ENCODE measurements around the gene HTATIP2.
"Not testable (repeated sequence)": the region's sequence is repeated elsewhere in the genome, so short reads cannot be mapped to it uniquely, and the experiment has no call there.

The HTATIP2 gene

GRCh38 chr11:20364341-20364792 is 853 bp downstream of the HTATIP2 start:
- no peaks in the 10 kb centered on the region for H3K9me2 ChIP-seq (replicated peaks; ENCODE audit: control insufficient read depth, low read length)
- peak overlapping the region; percentile 85 for H3K4me2 ChIP-seq (ENCODE audit: low read length)
- TF ChIP-seq CTCF (IDR thresholded peaks at IDR 0.05; ENCODE audit: low read depth, low read length, poor library complexity, severe bottlenecking), result no peak
- no peak for TF ChIP-seq EZH2phosphoT487 (IDR thresholded peaks at IDR 0.05; ENCODE audit: borderline replicate concordance, low read length)
- H3K36me3 ChIP-seq (ENCODE audit: control insufficient read depth, low read length), result no peaks in the 10 kb centered on the region; the same call in 1 of the 2 replicates
- H4K20me1 ChIP-seq (ENCODE audit: control insufficient read depth, insufficient read depth, low read depth, low read length), result no peaks in the 10 kb centered on the region
- H3K4me3 ChIP-seq (ENCODE audit: low read length), result peak overlapping the region; percentile 81
- H3K27ac ChIP-seq (ENCODE audit: low read depth, low read length), result no peak overlapping the region
- peaks cover 24% of the 10 kb centered on the region for H3K4me1 ChIP-seq (ENCODE audit: control insufficient read depth, low read length)
- no peaks in the 10 kb centered on the region for H3F3A ChIP-seq (ENCODE audit: control insufficient read depth, insufficient read depth)
- H3K27me3 ChIP-seq (ENCODE audit: control insufficient read depth, low read length), result no peaks in the 10 kb centered on the region
- peaks cover 9% of the 10 kb centered on the region for H3K79me2 ChIP-seq (ENCODE audit: control insufficient read depth, low read length)
- H3K9me3 ChIP-seq (ENCODE audit: control insufficient read depth, insufficient read depth, low read length), result no peaks in the 10 kb centered on the region

GRCh38 chr11:20365465-20365864 is 2.0 kb downstream of the HTATIP2 start:
- H3K9me2 ChIP-seq (replicated peaks; ENCODE audit: control insufficient read depth, low read length); H3K36me3 ChIP-seq (ENCODE audit: control insufficient read depth, low read length); H4K20me1 ChIP-seq (ENCODE audit: control insufficient read depth, insufficient read depth, low read depth, low read length); H3K4me3 ChIP-seq (ENCODE audit: low read length); H3K9me3 ChIP-seq (ENCODE audit: control insufficient read depth, insufficient read depth, low read length); H3K27me3 ChIP-seq (ENCODE audit: control insufficient read depth, low read length); H3K79me2 ChIP-seq (ENCODE audit: control insufficient read depth, low read length); H3K27ac ChIP-seq (ENCODE audit: low read depth, low read length); H3F3A ChIP-seq (ENCODE audit: control insufficient read depth, insufficient read depth): not testable (repeated sequence)
- Histone ChIP-seq H3K4me2 (ENCODE audit: low read length) (0 out of 2 replicates have a peak overlapping the region, but pooled peaks have one; percentile 2), H3K4me1 (ENCODE audit: control insufficient read depth, low read length) (peaks cover 23% of the 10 kb centered on the region)

GRCh38 chr11:20367313-20367948 is 3.9 kb downstream of the HTATIP2 start:
- Histone ChIP-seq H3K27me3 (ENCODE audit: control insufficient read depth, low read length) (no peaks in the 10 kb centered on the region), H3K36me3 (ENCODE audit: control insufficient read depth, low read length) (no peaks in the 10 kb centered on the region; the same call in 1 of the 2 replicates), H3K9me2 (replicated peaks; ENCODE audit: control insufficient read depth, low read length) (no peaks in the 10 kb centered on the region), H3K4me1 (ENCODE audit: control insufficient read depth, low read length) (peaks cover 20% of the 10 kb centered on the region), H3F3A (ENCODE audit: control insufficient read depth, insufficient read depth) (no peaks in the 10 kb centered on the region), H4K20me1 (ENCODE audit: control insufficient read depth, insufficient read depth, low read depth, low read length) (no peaks in the 10 kb centered on the region), H3K9me3 (ENCODE audit: control insufficient read depth, insufficient read depth, low read length) (no peaks in the 10 kb centered on the region), H3K4me2 (ENCODE audit: low read length) (no peak overlapping the region), H3K79me2 (ENCODE audit: control insufficient read depth, low read length) (peaks cover 9% of the 10 kb centered on the region), H3K27ac (ENCODE audit: low read depth, low read length) (no peak overlapping the region), H3K4me3 (ENCODE audit: low read length) (no peak overlapping the region)
- TF ChIP-seq CTCF (IDR thresholded peaks at IDR 0.05; ENCODE audit: low read depth, low read length, poor library complexity, severe bottlenecking), result no peak

- no peaks in the 10 kb centered on the region; the same call in 1 of the 2 replicates for H3K36me3 ChIP-seq (ENCODE audit: control insufficient read depth, low read length)
- no peaks in the 10 kb centered on the region for H4K20me1 ChIP-seq (ENCODE audit: control insufficient read depth, insufficient read depth, low read depth, low read length)
- no peaks in the 10 kb centered on the region for H3K9me2 ChIP-seq (replicated peaks; ENCODE audit: control insufficient read depth, low read length)
- no peaks in the 10 kb centered on the region for H3F3A ChIP-seq (ENCODE audit: control insufficient read depth, insufficient read depth)
- H3K4me1 ChIP-seq (ENCODE audit: control insufficient read depth, low read length), result peaks cover 13% of the 10 kb centered on the region
- H3K4me2 ChIP-seq (ENCODE audit: low read length), result no peak overlapping the region
- H3K4me3 ChIP-seq (ENCODE audit: low read length), result no peak overlapping the region
- H3K27ac ChIP-seq (ENCODE audit: low read depth, low read length), result no peak overlapping the region
- TF ChIP-seq CTCF (IDR thresholded peaks at IDR 0.05; ENCODE audit: low read depth, low read length, poor library complexity, severe bottlenecking) (no peak), EZH2phosphoT487 (IDR thresholded peaks at IDR 0.05; ENCODE audit: borderline replicate concordance, low read length) (no peak)
- no peaks in the 10 kb centered on the region for H3K27me3 ChIP-seq (ENCODE audit: control insufficient read depth, low read length)
- no peaks in the 10 kb centered on the region for H3K9me3 ChIP-seq (ENCODE audit: control insufficient read depth, insufficient read depth, low read length)
- H3K79me2 ChIP-seq (ENCODE audit: control insufficient read depth, low read length), result peaks cover 9% of the 10 kb centered on the region
These were observed 4.9 kb downstream of the HTATIP2 start for GRCh38 chr11:20368438-20368837.
